CD4-positive, alpha-beta memory T cell (primary cell): ENCODE measurements around the gene PIK3R5. TPM values are rescaled to one million over a fixed set of nuclear protein-coding genes. Genes with fewer than 3 reads are reported as not detected.

ENCODE experiments used
- CTCF ChIA-PET: fragments of 350-600 bp; sonication (Branson Sonifier 250); formaldehyde crosslinking; loops from one replicate; lab custom pipeline; 2021; ENCODE audit warnings: inconsistent platforms; ENCODE audit not compliant: partially characterized antibody; lab: Charles Lee
- POLR2A ChIA-PET: fragments of 350-600 bp; sonication (Branson Sonifier 250); formaldehyde crosslinking; loops from one replicate; lab custom pipeline; 2021; ENCODE audit not compliant: partially characterized antibody; lab: Charles Lee
- DNase-seq, 5 donors: peaks; one replicate each; pipeline versions ENCODE4 v3.0.0 to v3.0.0-alpha.2; 2020 to 2022; ENCODE audit warnings: mixed read lengths in 1 of 5
- H3K27ac ChIP-seq: one replicate; pipeline ENCODE4 v1.7.0; 2013; ENCODE audit warnings: low read depth, low read length
- H3K27me3 ChIP-seq: 2 replicates; pipeline ENCODE4 v1.7.0; 2013; ENCODE audit warnings: mild to moderate bottlenecking, low read length, moderate library complexity; ENCODE audit not compliant: insufficient read depth
- H3K36me3 ChIP-seq: 2 replicates; pipeline ENCODE4 v1.7.0; 2013; ENCODE audit warnings: mild to moderate bottlenecking, low read length, moderate library complexity; ENCODE audit not compliant: insufficient read depth
- H3K4me1 ChIP-seq: 2 replicates; pipeline ENCODE4 v1.7.0; 2013; ENCODE audit warnings: mild to moderate bottlenecking, low read length, moderate library complexity; ENCODE audit not compliant: insufficient read depth
- H3K4me3 ChIP-seq, 2 donors: one replicate each; pipeline ENCODE4 v1.7.0; 2013; ENCODE audit warnings: low read length in 2 of 2, mild to moderate bottlenecking in 1 of 2
- H3K9me3 ChIP-seq, 2 donors: one replicate each; pipeline ENCODE4 v1.7.0; 2013; ENCODE audit warnings: low read length in 2 of 2, control low read depth in 1 of 2; ENCODE audit not compliant: control insufficient read depth in 1 of 2
- H3K27ac Mint-ChIP-seq, 7 donors: one replicate each; pipeline ENCODE4 v1.8.0; 2020 to 2021; ENCODE audit warnings: mixed read lengths in 7 of 7, mild to moderate bottlenecking in 6 of 7, inconsistent platforms in 3 of 7, moderate library complexity in 3 of 7
- H3K27me3 Mint-ChIP-seq, 2 donors: one replicate each; pipeline ENCODE4 v1.8.0; 2020 to 2021; ENCODE audit warnings: mixed read lengths in 2 of 2
- H3K36me3 Mint-ChIP-seq, 2 donors: one replicate each; pipeline ENCODE4 v1.8.0; 2020 to 2021; ENCODE audit warnings: mixed read lengths in 2 of 2, inconsistent platforms in 1 of 2, mild to moderate bottlenecking in 1 of 2
- H3K4me1 Mint-ChIP-seq, 4 donors: one replicate each; pipeline ENCODE4 v1.8.0; 2020 to 2021; ENCODE audit warnings: mixed read lengths in 4 of 4, mild to moderate bottlenecking in 1 of 4
- H3K4me3 Mint-ChIP-seq, 8 donors: one replicate each; pipeline ENCODE4 v1.8.0; 2020 to 2021; ENCODE audit warnings: mixed read lengths in 8 of 8, mild to moderate bottlenecking in 7 of 8, moderate library complexity in 6 of 8, inconsistent platforms in 3 of 8
- H3K9me3 Mint-ChIP-seq, 8 donors: one replicate each; pipeline ENCODE4 v1.8.0; 2020 to 2021; ENCODE audit warnings: mixed read lengths in 8 of 8, mild to moderate bottlenecking in 5 of 8, inconsistent platforms in 3 of 8, moderate library complexity in 1 of 8
- intact Hi-C: fragments of 100-400 bp; cut with micrococcal nuclease; formaldehyde crosslinking; loops from one replicate; pipeline ENCODE4 v1.15.1; 2023
- polyA plus RNA-seq, 2 donors: library from polyadenylated mRNA; unstranded; fragments of 300-500 nt; fragmentation: Illumina TruSeq; gene quantifications; one replicate each; pipeline ENCODE4 v1.2.3, GENCODE V29; 2021
- total RNA-seq, 2 experiments: library from RNA; stranded (reverse); gene quantifications; one replicate each; pipeline ENCODE4 v1.2.3, GENCODE V29; 2021

The PIK3R5 gene
- total and polyA plus RNA-seq, 4 experiments from 2014 or later, result 18.5 to 89.4 (median 73.6) TPM

DNA sequence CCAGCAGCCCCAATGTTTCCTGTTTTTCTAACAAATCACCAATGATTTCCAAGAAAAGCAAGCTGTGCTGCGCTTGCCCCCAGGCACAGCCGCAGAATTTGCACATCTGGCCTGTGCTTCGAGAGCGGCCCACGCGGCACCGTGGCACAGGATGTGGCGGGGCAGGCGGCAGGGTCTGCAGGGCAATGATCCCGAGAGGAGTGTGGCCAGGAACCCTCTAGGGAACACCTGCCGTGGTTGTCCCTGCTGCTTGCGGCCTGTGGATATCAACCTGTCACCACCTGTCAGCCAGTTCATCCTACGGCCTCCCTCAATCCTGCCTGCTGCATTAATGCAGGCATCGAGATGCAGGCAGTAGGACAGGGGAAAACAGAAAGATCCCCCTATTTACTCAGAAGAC lies 24.0 kb downstream of the PIK3R5 start:
- peaks cover 66 to 94% (median 80%) of the 10 kb centered on the region in 4 donors for H3K4me1 Mint-ChIP-seq
- Histone ChIP-seq H3K4me1 (peaks cover 85% of the 10 kb centered on the region), H3K9me3 (no peaks in the 10 kb centered on the region), H3K27ac (peak overlapping the region; percentile 75), H3K4me3 (peak overlapping the region in 1 of 2 donors; percentile 31), H3K36me3 (peaks cover 21% of the 10 kb centered on the region), H3K27me3 (no peaks in the 10 kb centered on the region)
- ChIA-PET POLR2A (interaction anchor here (1.1 to 23.7 kb wide), 6 partner anchors 17 to 54 kb away, joined by 3 to 509 read pairs (median 3); partner anchors contain the start of gene PIK3R5), CTCF (interaction anchor here (1.3 to 2.5 kb wide), 5 partner anchors 10 to 41 kb away, joined by 3 to 17 read pairs (median 5); no protein-coding TSS in a partner anchor)
- intact Hi-C loops, result loop anchor here (1.0 to 10.0 kb wide), 3 partner anchors 13 to 53 kb away; partner anchors contain the start of gene PIK3R5
- peaks cover 40 to 61% of the 10 kb centered on the region in 2 donors for H3K36me3 Mint-ChIP-seq
- no peaks in the 10 kb centered on the region for H3K9me3 Mint-ChIP-seq
- DNase-seq, result peak; percentile 68 to 77 (median 74)
- H3K27ac Mint-ChIP-seq, result peak overlapping the region; percentile 94 to 99 (median 98)
- no peaks in the 10 kb centered on the region for H3K27me3 Mint-ChIP-seq
- H3K4me3 Mint-ChIP-seq, result peak overlapping the region; percentile 71 to 90 (median 84)

DNA sequence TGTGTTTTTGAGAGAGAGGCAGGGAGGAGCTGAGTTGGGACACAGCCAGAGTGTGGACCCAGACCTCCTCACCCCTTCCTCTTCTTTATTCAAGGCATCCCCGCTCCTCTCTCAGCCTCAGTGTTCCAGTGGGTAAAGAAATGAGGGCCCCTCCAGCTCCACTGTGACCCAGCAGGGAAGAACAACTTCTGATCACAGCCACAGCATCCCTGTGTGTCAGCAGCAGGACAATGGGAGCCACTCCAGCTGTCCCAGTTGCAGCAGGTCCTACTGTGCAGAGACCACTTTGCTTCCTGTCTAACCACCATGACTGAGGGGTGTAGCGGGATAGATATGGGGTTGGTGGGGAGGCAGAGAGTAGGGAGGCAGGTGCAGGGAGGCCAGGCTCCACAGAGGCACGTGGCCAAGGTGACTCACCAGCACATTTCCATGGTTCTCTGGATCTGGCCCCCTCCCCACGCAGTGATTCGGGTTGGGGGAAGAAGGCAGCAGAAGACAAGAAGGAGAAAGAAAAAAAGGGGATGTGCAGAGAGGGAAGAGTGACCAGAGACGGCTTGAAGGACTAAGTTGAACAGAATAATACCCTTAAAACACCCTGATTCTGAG lies 24.5 kb downstream of the PIK3R5 start:
- intact Hi-C loops, result loop anchor here (1.0 to 10.0 kb wide), 3 partner anchors 13 to 54 kb away; partner anchors contain the start of gene PIK3R5
- Histone ChIP-seq H3K4me1 (peaks cover 85% of the 10 kb centered on the region), H3K27me3 (no peaks in the 10 kb centered on the region), H3K4me3 (peak overlapping the region in 1 of 2 donors; percentile 49), H3K9me3 (no peaks in the 10 kb centered on the region), H3K27ac (peak overlapping the region; percentile 75), H3K36me3 (peaks cover 19% of the 10 kb centered on the region)
- peaks cover 42 to 58% of the 10 kb centered on the region in 2 donors for H3K36me3 Mint-ChIP-seq
- H3K27me3 Mint-ChIP-seq, result no peaks in the 10 kb centered on the region
- ChIA-PET CTCF (interaction anchor here (1.4 to 2.0 kb wide), 3 partner anchors 14 to 47 kb away, joined by 3 to 11 read pairs (median 4); no protein-coding TSS in a partner anchor), POLR2A (interaction anchor here (1.1 to 23.7 kb wide), 5 partner anchors 17 to 54 kb away, joined by 3 to 509 read pairs (median 3); partner anchors contain the start of gene PIK3R5)
- peak overlapping the region; percentile 71 to 90 (median 84) for H3K4me3 Mint-ChIP-seq
- DNase-seq, result peak in 2 of 5 donors; percentile 31 to 66
- peak overlapping the region; percentile 94 to 99 (median 98) for H3K27ac Mint-ChIP-seq
- no peaks in the 10 kb centered on the region for H3K9me3 Mint-ChIP-seq
- peaks cover 66 to 94% (median 81%) of the 10 kb centered on the region in 4 donors for H3K4me1 Mint-ChIP-seq

DNA sequence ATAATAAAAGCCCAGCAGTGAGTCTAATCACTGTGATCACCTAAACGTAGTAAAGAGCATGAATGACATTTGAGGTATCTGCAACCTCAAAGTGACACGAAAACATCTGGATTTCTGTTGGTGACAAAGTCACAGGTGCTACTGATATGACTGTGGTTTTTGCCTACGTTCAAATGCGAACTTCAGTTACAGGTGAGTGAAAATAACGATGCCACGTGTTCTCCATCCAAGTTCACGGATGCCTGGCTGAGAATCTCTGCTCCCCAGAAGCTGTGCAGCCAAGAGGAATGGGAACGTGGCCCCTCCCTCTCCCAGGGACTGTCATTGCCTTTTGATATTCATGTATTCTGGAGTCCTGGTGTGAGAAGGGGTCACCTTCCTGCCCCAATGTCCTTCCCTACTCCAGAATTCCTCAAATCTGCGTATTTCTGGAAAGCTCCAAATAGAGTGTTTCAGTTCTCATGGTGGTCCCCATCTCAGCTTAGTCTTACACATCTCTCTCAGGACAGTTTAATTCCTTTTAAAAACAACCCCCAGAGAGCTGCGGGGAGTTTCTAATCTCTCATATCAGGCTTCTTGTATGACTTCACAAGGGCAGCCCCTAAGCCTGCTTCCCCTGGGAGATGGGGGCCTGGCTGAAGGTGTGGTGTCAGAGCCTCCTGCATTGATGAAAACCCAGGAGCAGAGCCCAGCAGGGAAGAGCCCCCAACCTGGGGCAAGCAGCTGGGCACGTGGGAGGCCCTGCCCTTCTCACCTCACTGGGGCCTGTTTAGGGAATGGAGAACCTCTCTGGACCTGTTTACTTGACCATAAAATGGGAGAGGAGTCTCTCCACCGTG lies 25.8 kb downstream of the PIK3R5 start:
- POLR2A ChIA-PET, result interaction anchor here (0.9 to 23.7 kb wide), 4 partner anchors 15 to 41 kb away, joined by 3 to 509 read pairs (median 12); partner anchors contain the start of gene PIK3R5
- intact Hi-C loops, result loop anchor here (2.0 to 10.0 kb wide), 2 partner anchors 25 to 55 kb away; partner anchors contain the start of gene PIK3R5
- H3K27ac Mint-ChIP-seq, result peak overlapping the region; percentile 94 to 99 (median 98)

DNA sequence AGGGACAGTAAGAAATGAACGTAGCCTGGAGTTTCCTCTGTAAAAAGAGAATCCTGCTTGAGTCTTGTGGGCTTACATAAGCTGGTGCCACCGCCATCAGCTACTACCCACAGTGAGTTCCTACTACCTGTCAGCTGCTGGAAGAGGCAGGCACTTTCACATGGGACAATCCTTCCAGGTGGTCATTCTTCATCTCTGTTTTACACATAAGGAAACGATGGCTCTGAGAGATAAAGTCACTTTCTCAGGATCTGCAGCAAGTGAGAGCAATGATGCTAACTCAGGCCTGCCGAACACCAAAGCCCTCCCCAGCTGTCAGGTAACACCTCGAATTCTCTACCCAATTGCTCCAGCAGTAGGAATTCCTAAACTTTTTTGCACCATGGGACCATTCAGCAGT lies 26.6 kb downstream of the PIK3R5 start:
- Histone ChIP-seq H3K27ac (peak overlapping the region; percentile 75), H3K36me3 (peaks cover under 1% of the 10 kb centered on the region), H3K27me3 (no peaks in the 10 kb centered on the region), H3K9me3 (no peaks in the 10 kb centered on the region), H3K4me1 (peaks cover 84% of the 10 kb centered on the region), H3K4me3 (peak overlapping the region in 1 of 2 donors; percentile 16)
- peaks cover 0 to 6% (median 0%) of the 10 kb centered on the region in 8 donors for H3K9me3 Mint-ChIP-seq
- H3K27me3 Mint-ChIP-seq, result no peaks in the 10 kb centered on the region
- peaks cover 67 to 93% (median 81%) of the 10 kb centered on the region in 4 donors for H3K4me1 Mint-ChIP-seq
- DNase-seq, result no peak
- intact Hi-C loops, result no loop called here
- CTCF ChIA-PET, result no interaction called here
- peak overlapping the region; percentile 94 to 99 (median 98) for H3K27ac Mint-ChIP-seq
- peak overlapping the region; percentile 45 to 90 (median 74) for H3K4me3 Mint-ChIP-seq
- POLR2A ChIA-PET, result interaction anchor here (1.5 to 23.7 kb wide), 3 partner anchors 14 to 40 kb away, joined by 5 to 509 read pairs (median 19); partner anchors contain the start of gene PIK3R5
- H3K36me3 Mint-ChIP-seq, result peaks cover 31 to 45% of the 10 kb centered on the region in 2 donors

More for the DNA sequence above, 25.8 kb downstream of the PIK3R5 start:
- H3K4me3 ChIP-seq, result peak overlapping the region in 1 of 2 donors; percentile 49
- H3K27me3 Mint-ChIP-seq, result no peaks in the 10 kb centered on the region
- peak overlapping the region; percentile 75 for H3K27ac ChIP-seq
- H3K27me3 ChIP-seq, result no peaks in the 10 kb centered on the region
- H3K4me1 Mint-ChIP-seq, result peaks cover 67 to 93% (median 80%) of the 10 kb centered on the region in 4 donors
- CTCF ChIA-PET, result interaction anchor here (0.9 to 1.7 kb wide), 4 partner anchors 8 to 58 kb away, joined by 3 to 4 read pairs (median 3); no protein-coding TSS in a partner anchor
- DNase-seq, result peak; percentile 57 to 76 (median 65)
- H3K4me1 ChIP-seq, result peaks cover 82% of the 10 kb centered on the region
- H3K4me3 Mint-ChIP-seq, result peak overlapping the region; percentile 41 to 90 (median 74)
- peaks cover 35 to 51% of the 10 kb centered on the region in 2 donors for H3K36me3 Mint-ChIP-seq
- H3K9me3 Mint-ChIP-seq, result peaks cover 0 to 3% (median 0%) of the 10 kb centered on the region in 8 donors
- no peaks in the 10 kb centered on the region for H3K9me3 ChIP-seq
- H3K36me3 ChIP-seq, result peaks cover 8% of the 10 kb centered on the region

DNA sequence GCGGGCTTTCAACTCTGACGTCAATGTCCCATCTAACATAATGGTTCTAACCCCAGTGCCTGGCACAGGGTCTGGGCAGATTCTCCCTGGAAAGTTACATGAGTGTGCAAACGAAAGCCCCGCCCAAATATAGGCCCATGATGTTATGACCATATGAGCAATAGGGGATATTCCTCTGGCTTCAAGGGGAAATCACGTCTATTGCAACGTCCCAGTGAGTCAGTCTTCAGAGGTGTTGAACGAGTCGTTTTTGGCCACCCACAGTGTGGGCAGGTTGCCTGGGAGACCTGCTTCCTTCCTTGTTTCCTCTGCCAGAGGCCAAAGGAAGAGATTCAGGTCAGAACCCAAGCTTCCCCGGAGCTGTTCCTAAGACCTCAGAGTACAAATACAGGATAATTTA lies 30.3 kb downstream of the PIK3R5 start:
- peak in 2 of 5 donors; percentile 35 to 86 for DNase-seq
- H3K27me3 ChIP-seq, result no peaks in the 10 kb centered on the region
- Mint-ChIP-seq H3K9me3 (peaks cover 0 to 13% (median 10%) of the 10 kb centered on the region in 8 donors), H3K4me1 (peaks cover 53 to 81% (median 69%) of the 10 kb centered on the region in 4 donors), H3K27me3 (no peaks in the 10 kb centered on the region), H3K4me3 (peak overlapping the region in 7 of 8 donors; percentile 32 to 82 (median 50)), H3K27ac (peak overlapping the region; percentile 71 to 98 (median 86)), H3K36me3 (peaks cover 48 to 50% of the 10 kb centered on the region in 2 donors)
- peak overlapping the region; percentile 53 for H3K27ac ChIP-seq
- ChIA-PET POLR2A (interaction anchor here (23.7 kb wide), 1 partner anchor 23 kb away, joined by 509 read pairs; the partner anchor contains the start of gene PIK3R5), CTCF (interaction anchor here (1.0 kb wide), 1 partner anchor 63 kb away, joined by 3 read pairs; no protein-coding TSS in a partner anchor)
- peaks cover 56% of the 10 kb centered on the region for H3K4me1 ChIP-seq
- no peaks in the 10 kb centered on the region for H3K9me3 ChIP-seq
- intact Hi-C loops, result no loop called here
- no peaks in the 10 kb centered on the region for H3K36me3 ChIP-seq
- no peak overlapping the region for H3K4me3 ChIP-seq

DNA sequence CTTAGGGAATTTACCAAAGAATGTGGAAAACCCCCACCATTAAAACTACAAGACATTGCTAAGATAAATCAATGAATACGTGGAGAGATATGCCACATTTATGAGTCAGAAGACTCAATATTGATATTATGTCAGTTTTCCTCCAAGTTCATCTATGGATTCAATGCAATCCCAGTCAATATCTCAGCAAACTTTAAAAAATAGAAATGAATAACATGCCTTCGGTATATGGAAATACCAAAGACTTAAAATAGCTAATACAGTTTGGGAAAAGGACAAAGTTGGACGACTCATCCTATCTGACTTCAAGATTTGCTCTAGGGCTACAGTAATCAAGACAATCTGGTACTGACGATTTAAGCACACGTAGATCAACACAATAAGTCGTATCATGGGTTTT lies 31.2 kb downstream of the PIK3R5 start:
- Mint-ChIP-seq H3K4me1 (peaks cover 53 to 81% (median 70%) of the 10 kb centered on the region in 4 donors), H3K36me3 (peaks cover 50 to 52% of the 10 kb centered on the region in 2 donors), H3K27me3 (no peaks in the 10 kb centered on the region), H3K27ac (peak overlapping the region; percentile 77 to 98 (median 86)), H3K4me3 (peak overlapping the region in 3 of 8 donors; percentile 36 to 82 (median 44)), H3K9me3 (peaks cover 0 to 21% (median 17%) of the 10 kb centered on the region in 8 donors)
- DNase-seq, result no peak
- Histone ChIP-seq H3K27me3 (no peaks in the 10 kb centered on the region), H3K4me1 (peaks cover 49% of the 10 kb centered on the region), H3K27ac (peak overlapping the region; percentile 53), H3K36me3 (no peaks in the 10 kb centered on the region), H3K4me3 (no peak overlapping the region), H3K9me3 (peaks cover 0 to 4% of the 10 kb centered on the region in 2 donors)
- CTCF ChIA-PET, result no interaction called here
- POLR2A ChIA-PET, result interaction anchor here (23.7 kb wide), 1 partner anchor 24 kb away, joined by 509 read pairs; the partner anchor contains the start of gene PIK3R5
- intact Hi-C loops, result no loop called here
